ENCODE data around the gene LRRN1. TPM values are rescaled to one million over a fixed set of nuclear protein-coding genes. Genes with fewer than 3 reads are reported as not detected.

LRRN1 gene
- 1 to 10 TPM in 3 of 4 donors, under 1 TPM in 1; 0.63 to 8.5 (median 4.6) TPM for total RNA-seq

GRCh38 chr3:3799173-3800079 is at the start of gene LRRN1:
Gene LRRN1, plus strand, starts transcription at chr3:3799431. Its CDS starts 45,211 bp downstream, at chr3:3844642.
- WGBS, 2 donors, result 1 to 2% methylated on average over 25 to 49 of the region's 102 CpGs
- H3K4me3 ChIP-seq (ENCODE audit: low read depth, poor library complexity, severe bottlenecking), result peak within 1 kb of the TSS; percentile 28
- peak in 1 of 2 donors; percentile 85 for DNase-seq (ENCODE audit: low spot score in 2 of 2)
- intact Hi-C loops (cut with DNase I; ENCODE audit: low total_unique reads), result no loop called here
- TF ChIP-seq POLR2A (IDR thresholded peaks at IDR 0.05) (no peak), CTCF (IDR thresholded peaks at IDR 0.05) (no peak)

GRCh38 chr3:3753416-3753815 is 45.8 kb upstream of the LRRN1 start:
- no peak overlapping the region for H3K4me3 ChIP-seq (ENCODE audit: low read depth, poor library complexity, severe bottlenecking)
- TF ChIP-seq POLR2A (IDR thresholded peaks at IDR 0.05) (no peak), CTCF (IDR thresholded peaks at IDR 0.05) (no peak)
- 63 to 76% methylated on average over 3 of the region's 3 CpGs for WGBS, 2 donors
- intact Hi-C loops (cut with DNase I; ENCODE audit: low total_unique reads), result no loop called here
- DNase-seq (ENCODE audit: low spot score in 2 of 2), result no peak

GRCh38 chr3:3765661-3766060 is 33.6 kb upstream of the LRRN1 start:
- intact Hi-C loops (cut with DNase I; ENCODE audit: low total_unique reads), result no loop called here
- TF ChIP-seq CTCF (IDR thresholded peaks at IDR 0.05), result no peak
- no peak for TF ChIP-seq POLR2A (IDR thresholded peaks at IDR 0.05)
- no peak overlapping the region for H3K4me3 ChIP-seq (ENCODE audit: low read depth, poor library complexity, severe bottlenecking)
- no peak for DNase-seq (ENCODE audit: low spot score in 2 of 2)
- 70 to 96% methylated on average over 4 of the region's 4 CpGs for WGBS, 2 donors

GRCh38 chr3:3766140-3766539 is 33.1 kb upstream of the LRRN1 start:
- 77 to 93% methylated on average over 1 of the region's 1 CpG for WGBS, 2 donors
- intact Hi-C loops (cut with DNase I; ENCODE audit: low total_unique reads), result no loop called here
- no peak for DNase-seq (ENCODE audit: low spot score in 2 of 2)
- H3K4me3 ChIP-seq (ENCODE audit: low read depth, poor library complexity, severe bottlenecking), result no peak overlapping the region
- no peak for TF ChIP-seq POLR2A (IDR thresholded peaks at IDR 0.05)

GRCh38 chr3:3771094-3771493 is 28.1 kb upstream of the LRRN1 start:
- WGBS, 2 donors, result 66 to 76% methylated on average over 3 of the region's 3 CpGs
- intact Hi-C loops (cut with DNase I; ENCODE audit: low total_unique reads), result no loop called here
- H3K4me3 ChIP-seq (ENCODE audit: low read depth, poor library complexity, severe bottlenecking), result no peak overlapping the region
- DNase-seq (ENCODE audit: low spot score in 2 of 2), result no peak
- TF ChIP-seq POLR2A (IDR thresholded peaks at IDR 0.05) (no peak), CTCF (IDR thresholded peaks at IDR 0.05) (no peak)

GRCh38 chr3:3771567-3771966 is 27.7 kb upstream of the LRRN1 start:
- DNase-seq (ENCODE audit: low spot score in 2 of 2), result no peak
- H3K4me3 ChIP-seq (ENCODE audit: low read depth, poor library complexity, severe bottlenecking), result no peak overlapping the region
- intact Hi-C loops (cut with DNase I; ENCODE audit: low total_unique reads), result no loop called here
- 81 to 86% methylated on average over 1 of the region's 1 CpG for WGBS, 2 donors
- no peak for TF ChIP-seq CTCF (IDR thresholded peaks at IDR 0.05)
- no peak for TF ChIP-seq POLR2A (IDR thresholded peaks at IDR 0.05)

All from lower leg skin (tissue), 4 donors.